Measurements from ENCODE around the gene RIN2.

DNA sequence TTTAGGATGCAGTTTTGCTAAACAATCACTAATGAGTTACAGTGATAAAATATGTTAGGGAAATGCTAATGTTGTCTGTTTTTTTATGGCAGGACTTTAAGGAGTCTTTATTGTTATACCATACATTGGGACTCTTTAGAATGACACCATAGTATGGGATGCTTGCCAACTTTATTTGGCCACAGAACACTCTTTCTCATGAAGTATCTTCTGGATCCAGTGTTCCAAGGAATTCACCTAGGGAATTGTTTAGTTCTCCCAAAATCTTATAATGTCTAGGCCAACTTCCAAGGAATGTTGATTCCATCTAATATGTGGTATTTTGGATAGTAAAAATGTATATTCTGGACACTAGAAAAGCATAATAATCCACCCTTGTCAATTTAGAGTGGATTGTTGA, 3.3 kb downstream of the RIN2 start:
- TF ChIP-seq CTCF (conservative IDR thresholded peaks at IDR 0.05): no peak
- TF ChIP-seq ZFX (IDR thresholded peaks at IDR 0.05): no peak

Measured in C4-2B (cell line).